SW480 (cell line): ENCODE data around the gene ZNF345.

Source experiments
- DNase-seq: peaks from one replicate; pipeline ENCODE4 v3.0.0-alpha.2; 2016; ENCODE audit warnings: low spot score

The ZNF345 gene

GRCh38 chr19:36850559-36851442 is at the start of gene ZNF345:
Gene ZNF345 (plus strand): TSS chr19:36850876. CDS start chr19:36876831, 25,955 bp downstream.
- peak; percentile 85 for DNase-seq

GRCh38 chr19:36805364-36805763 is 45.3 kb upstream of the ZNF345 start:
- DNase-seq = no peak

DNA sequence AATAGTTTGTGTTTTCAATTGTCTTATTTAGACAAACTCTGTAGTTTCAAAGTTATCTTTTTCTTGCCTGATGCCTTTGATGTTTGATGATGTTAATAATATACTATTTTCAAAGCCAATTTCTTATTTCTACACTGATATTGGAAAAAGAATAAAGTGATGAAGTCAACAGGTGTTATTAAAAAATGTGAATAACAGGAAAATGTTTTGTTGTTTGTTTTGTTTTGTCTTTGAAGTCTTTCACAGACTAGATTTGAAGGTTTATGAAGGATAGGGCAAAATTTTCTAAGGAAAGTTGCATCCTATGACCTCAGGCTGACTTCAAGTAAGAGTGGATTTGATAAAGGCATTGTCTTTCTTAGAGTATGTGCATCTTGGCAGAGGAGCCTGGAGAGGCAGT is 43.6 kb upstream of the ZNF345 start:
- DNase-seq = no peak

DNA sequence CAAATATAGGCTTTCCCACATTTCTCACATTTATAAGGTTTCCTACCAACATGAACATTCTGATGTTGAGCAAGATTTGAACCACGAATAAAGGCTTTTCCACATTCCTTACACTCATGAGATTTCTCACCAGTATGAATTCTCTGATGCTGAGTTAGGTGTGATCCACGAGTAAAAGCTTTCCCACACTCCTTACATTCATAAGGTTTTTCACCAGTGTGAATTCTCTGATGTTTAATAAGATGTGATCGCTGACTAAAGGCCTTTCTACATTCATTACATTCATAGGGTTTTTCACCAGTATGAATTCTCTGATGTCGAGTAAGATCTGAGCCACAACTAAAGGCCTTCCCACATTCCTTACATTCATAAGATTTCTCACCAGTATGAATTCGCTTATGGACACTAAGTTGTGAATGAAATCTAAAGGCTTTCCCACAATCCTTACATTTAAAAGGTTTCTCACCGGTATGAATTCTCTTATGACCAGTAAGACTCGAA is 31.5 kb upstream of the ZNF345 start:
- DNase-seq = no peak

- no peak for DNase-seq
Observed at GRCh38 chr19:36821758-36822157, 28.9 kb upstream of the ZNF345 start.

- no peak for DNase-seq
Observed at GRCh38 chr19:36833430-36833829, 17.2 kb upstream of the ZNF345 start.

DNA sequence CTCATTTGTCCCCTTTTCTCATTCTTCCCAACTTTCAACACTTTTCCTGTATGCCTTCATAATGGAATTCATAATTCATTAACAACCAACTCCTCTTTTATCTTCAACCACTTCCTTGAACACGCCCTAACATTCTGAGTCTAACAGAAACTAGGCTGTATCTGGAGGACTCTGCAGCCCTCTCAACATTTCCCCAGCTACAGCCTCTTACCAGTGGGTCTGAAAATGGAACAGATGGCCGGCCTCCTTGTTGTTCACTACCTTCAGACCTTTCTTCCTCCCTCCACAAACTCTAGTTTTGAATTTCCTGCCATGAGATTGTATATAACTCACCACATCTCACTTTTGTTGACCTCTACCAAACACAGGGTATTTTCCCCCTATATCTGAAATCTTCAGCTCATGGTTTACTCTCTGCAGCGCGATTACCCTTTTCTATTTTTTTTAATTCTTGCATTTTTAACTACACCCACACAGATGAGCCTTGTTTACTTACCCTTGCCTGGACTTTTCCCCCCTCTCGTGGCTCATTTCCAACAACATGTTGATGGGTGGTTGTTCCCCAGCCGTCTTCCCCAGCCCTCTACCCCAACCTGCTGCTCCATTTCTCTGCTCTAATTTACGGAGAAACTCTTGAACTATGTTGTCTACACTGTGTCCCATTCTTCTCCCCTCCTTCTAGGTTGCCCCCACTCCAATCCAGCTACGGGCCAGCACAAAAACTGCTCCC is 13.3 kb upstream of the ZNF345 start:
- no peak for DNase-seq

DNA sequence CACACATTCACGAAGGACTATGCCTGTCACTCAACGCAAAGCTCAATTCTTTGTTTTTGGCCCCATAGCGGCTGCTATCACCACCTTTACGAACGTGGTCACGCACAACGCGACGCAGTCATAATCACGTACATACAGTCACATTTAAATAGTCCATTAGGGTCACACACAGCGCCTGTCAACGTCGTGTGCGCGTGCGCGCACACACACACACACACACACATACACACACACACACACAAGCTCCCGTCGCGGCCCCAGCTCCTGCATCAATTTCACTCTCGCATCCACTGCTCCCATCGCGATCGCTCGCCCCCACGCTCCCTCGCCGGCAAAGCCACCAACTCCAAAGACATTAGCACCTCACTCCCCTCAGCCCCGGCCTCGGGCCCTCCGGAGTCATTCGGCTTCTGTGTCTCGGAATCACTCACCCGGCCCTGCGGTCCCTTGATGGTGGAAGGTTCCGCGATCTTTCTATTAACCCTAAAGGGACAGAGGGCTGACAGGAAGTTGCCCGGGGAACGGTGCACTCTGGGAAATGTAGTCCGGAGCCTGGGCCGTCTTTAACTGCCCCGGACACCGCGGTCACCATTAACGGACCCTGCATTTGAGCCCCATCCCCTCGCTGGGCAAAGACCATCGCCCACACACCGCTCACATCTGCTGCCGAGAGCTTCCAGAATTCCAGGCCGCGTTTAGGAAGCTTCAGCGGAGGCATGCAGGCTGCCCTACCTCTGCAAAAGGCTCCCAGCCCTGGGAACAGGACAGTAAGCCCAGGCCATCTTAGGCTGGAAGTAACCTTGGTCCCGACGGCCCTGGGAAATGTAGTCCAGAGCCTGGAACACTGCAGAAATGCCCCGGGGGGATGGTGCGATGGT is 12.5 kb upstream of the ZNF345 start, which contains the start of gene ZNF790:
ZNF790 (minus strand) TSS at position 482 of the 878 bp plus-strand sequence. CDS start 12,768 bp downstream, outside the sequence.
- DNase-seq = peak; percentile 81

- no peak for DNase-seq
Observed at GRCh38 chr19:36838784-36839324, 11.8 kb upstream of the ZNF345 start.

- no peak for DNase-seq
Observed at GRCh38 chr19:36847968-36848367, 2.7 kb upstream of the ZNF345 start.

GRCh38 chr19:36849701-36850558 is 746 bp upstream of the ZNF345 start:
- DNase-seq = peak; percentile 80

- DNase-seq = no peak
Observed at GRCh38 chr19:36851898-36852297, 1.2 kb downstream of the ZNF345 start.

GRCh38 chr19:36876993-36877938 is 26.6 kb downstream of the ZNF345 start:
- DNase-seq = no peak

- DNase-seq = no peak
Observed at GRCh38 chr19:36891768-36892357, 41.2 kb downstream of the ZNF345 start.

DNA sequence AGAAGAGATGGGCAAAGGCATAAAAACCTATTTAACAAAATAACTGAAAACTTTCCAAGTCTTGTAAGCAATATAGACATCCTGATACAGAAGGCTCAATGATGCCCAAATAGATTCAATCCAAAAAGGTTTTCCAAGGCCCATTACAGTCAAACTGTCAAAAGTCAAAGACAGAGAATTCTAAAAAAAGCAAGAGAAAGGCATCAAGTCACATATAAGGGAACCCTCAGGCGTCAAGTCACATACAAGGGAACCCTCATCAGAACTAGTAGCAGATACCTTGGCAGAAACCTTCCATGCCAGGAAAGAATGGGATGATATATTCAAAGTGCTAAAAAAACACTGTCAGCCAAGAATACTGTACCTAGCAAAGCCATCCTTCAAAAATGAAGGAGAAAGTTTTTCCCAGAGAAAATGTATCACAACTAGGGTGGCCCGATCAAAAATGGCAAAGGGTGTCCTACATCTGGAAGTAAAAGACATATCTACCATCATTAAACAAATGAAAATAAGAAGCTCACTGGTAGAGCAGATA is 44.2 kb downstream of the ZNF345 start:
- no peak for DNase-seq

DNA sequence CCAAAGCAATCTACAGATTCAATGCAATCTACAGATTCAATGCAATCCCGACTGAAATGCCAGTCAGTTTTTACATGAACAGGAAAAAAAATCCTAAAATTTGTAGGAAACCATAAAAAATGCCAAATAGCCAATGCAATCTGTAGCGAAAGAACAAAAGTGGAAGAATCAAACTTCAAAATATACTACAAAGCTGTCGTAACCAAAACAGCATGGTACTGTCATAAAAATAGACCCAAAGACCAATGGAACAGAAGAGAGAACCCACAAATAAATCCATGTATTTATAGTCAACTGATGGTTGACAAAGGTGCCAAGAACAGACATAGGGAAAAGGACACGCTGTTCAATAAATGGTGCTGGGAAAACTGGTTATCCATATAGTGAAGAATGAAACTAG is 47.7 kb downstream of the ZNF345 start:
- DNase-seq = no peak

DNA sequence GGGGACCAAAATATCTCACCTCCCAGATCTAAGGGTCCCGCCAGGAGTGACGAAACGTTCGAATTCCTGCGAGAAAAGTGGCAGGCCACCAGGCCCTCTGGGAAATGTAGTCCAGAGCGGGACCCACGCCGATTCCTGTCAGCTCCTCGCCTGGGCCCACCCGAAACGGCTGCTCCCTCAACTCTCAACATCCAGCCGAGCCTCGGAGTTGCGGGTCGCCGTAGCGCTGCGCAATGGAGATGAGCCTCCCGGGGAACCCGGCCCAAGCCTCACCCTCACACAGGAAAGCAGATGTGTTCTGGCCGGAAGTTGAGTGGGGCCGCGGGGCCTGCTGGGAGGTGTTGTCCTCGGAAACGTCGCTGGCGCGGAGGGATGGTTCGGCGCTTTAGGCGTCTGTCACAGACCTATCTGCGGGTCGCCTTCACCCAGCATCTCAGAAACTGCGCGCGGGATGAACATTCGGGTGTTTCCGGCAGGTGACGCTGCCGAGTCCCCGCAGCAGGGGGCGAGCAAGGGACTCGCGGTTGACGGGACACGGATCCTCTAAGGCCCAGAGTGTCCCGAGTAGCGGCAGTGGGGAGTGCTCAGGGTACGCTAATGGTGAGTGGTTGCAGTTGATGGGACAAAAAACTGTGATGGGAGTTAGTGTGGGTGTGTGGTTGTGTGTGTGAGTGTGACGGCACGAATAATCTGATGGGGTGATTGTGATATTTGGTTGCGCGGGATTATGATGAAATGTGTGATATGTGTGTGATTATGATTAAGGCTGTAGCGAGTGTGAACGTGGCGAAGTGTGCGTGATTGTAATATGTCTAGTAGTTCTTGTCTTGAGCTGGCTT is 65.5 kb downstream of the ZNF345 start, which contains the start of the genes ZNF568 and ZNF829:
ZNF568 (plus strand) TSS at position 341 of the 839 bp plus-strand sequence. CDS start 6,439 bp downstream, outside the sequence.
ZNF829 (minus strand) TSS at position 300 of the 839 bp plus-strand sequence. CDS start 1,124 bp downstream, outside the sequence.
- DNase-seq = no peak
